SU-DHL-6 (cell line): Measurements from ENCODE around the gene CDPF1.
"Not testable (repeated sequence)": the region's sequence is repeated elsewhere in the genome, so short reads cannot be mapped to it uniquely, and the experiment has no call there.

Source experiments
- H2AFZ ChIP-seq: fragments of 200-600 bp; sonication (generic); 2 replicates; pipeline ENCODE4 v1.6.1; 2014; ENCODE audit warnings: low read depth, mild to moderate bottlenecking, moderate library complexity, mixed read lengths, antibody characterized with exemption, low read length; ENCODE audit not compliant: severe bottlenecking
- H3F3A ChIP-seq: fragments of 200-600 bp; shearing (Covaris generic); 2 replicates; pipeline ENCODE4 v1.6.0; 2016; ENCODE audit warnings: antibody characterized with exemption, mild to moderate bottlenecking; ENCODE audit not compliant: insufficient read depth
- H3K27ac ChIP-seq: fragments of 200-600 bp; sonication (generic); 2 replicates; pipeline ENCODE4 v1.5.1; 2016; ENCODE audit warnings: low read depth, mild to moderate bottlenecking, low read length, moderate library complexity, mixed read lengths
- H3K27me3 ChIP-seq: fragments of 200-600 bp; sonication (generic), shearing (Covaris generic); 2 replicates; pipeline ENCODE4 v1.6.0; 2014; ENCODE audit warnings: mild to moderate bottlenecking, low read length
- H3K36me3 ChIP-seq: fragments of 200-600 bp; sonication (generic); 2 replicates; pipeline ENCODE4 v1.6.1; 2014; ENCODE audit warnings: mild to moderate bottlenecking, low read length, mixed read lengths
- H3K4me2 ChIP-seq: fragments of 300-600, 200-600 bp; shearing (Covaris generic), sonication (generic); 2 replicates; pipeline ENCODE4 v1.6.0; 2014; ENCODE audit warnings: low read length, low read depth, mild to moderate bottlenecking; ENCODE audit not compliant: poor library complexity, severe bottlenecking
- H3K4me3 ChIP-seq: fragments of 200-600 bp; sonication (generic); 2 replicates; pipeline ENCODE4 v1.5.1; 2014; ENCODE audit warnings: antibody characterized with exemption, low read length, mild to moderate bottlenecking, mixed read lengths; ENCODE audit not compliant: insufficient read depth, poor library complexity, severe bottlenecking
- H3K79me2 ChIP-seq: fragments of 200-600 bp; sonication (generic); 2 replicates; pipeline ENCODE4 v1.6.1; 2014; ENCODE audit warnings: mild to moderate bottlenecking, low read length, moderate library complexity; ENCODE audit not compliant: insufficient read depth
- H3K9ac ChIP-seq: fragments of 200-600 bp; sonication (generic); 2 replicates; pipeline ENCODE4 v1.7.0; 2014; ENCODE audit warnings: mild to moderate bottlenecking, low read length
- H3K9me2 ChIP-seq: fragments of 200-600 bp; sonication (generic); replicated peaks from 2 replicates; pipeline ENCODE4 v1.6.1; 2014; ENCODE audit warnings: low read length; ENCODE audit not compliant: insufficient read depth
- H3K9me3 ChIP-seq: fragments of 200-600 bp; sonication (generic); 2 replicates; pipeline ENCODE4 v1.6.1; 2014; ENCODE audit warnings: low read length, mixed read lengths; ENCODE audit not compliant: insufficient read depth
- H4K20me1 ChIP-seq: fragments of 200-600 bp; sonication (generic); 2 replicates; pipeline ENCODE4 v1.6.1; 2014; ENCODE audit warnings: low read depth, mild to moderate bottlenecking, antibody characterized with exemption, low read length, moderate library complexity, mixed read lengths
- CTCF ChIP-seq: fragments of 200-600 bp; sonication (generic); IDR thresholded peaks from one replicate; pipeline ENCODE4 v1.5.1; 2017; ENCODE audit warnings: antibody characterized with exemption, mild to moderate bottlenecking, low read length, moderate library complexity; ENCODE audit not compliant: insufficient read depth, poor library complexity, severe bottlenecking
- EZH2phosphoT487 ChIP-seq: fragments of 200-600 bp; sonication (generic), shearing (Covaris generic); conservative IDR thresholded peaks from 2 replicates; pipeline ENCODE4 v1.6.1; 2018; ENCODE audit warnings: mild to moderate bottlenecking, antibody characterized with exemption, low read length, moderate library complexity, mixed read lengths

The CDPF1 gene

GRCh38 chr22:46267431-46268279, 17.6 kb upstream of the CDPF1 start, which contains the start of gene TTC38:
TSS of gene TTC38 (plus strand) at chr22:46268008. CDS start at chr22:46268040, 32 bp downstream.
- Histone ChIP-seq H2AFZ (peak within 1 kb of the TSS; percentile 60), H3K27ac (no peak within 1 kb of the TSS)

GRCh38 chr22:46265627-46266026, 15.5 kb upstream of the CDPF1 start:
- not testable (repeated sequence) for H3K27me3 ChIP-seq, H4K20me1 ChIP-seq

More at GRCh38 chr22:46267431-46268279, 17.6 kb upstream of the CDPF1 start, which contains the start of gene TTC38:
- no peaks in the 10 kb centered on the region for H3K9me2 ChIP-seq
- H4K20me1 ChIP-seq = no peaks in the 10 kb centered on the region
- no peaks in the 10 kb centered on the region for H3F3A ChIP-seq
- H3K9ac ChIP-seq = peak within 1 kb of the TSS; percentile 18; the same call in 1 of the 2 replicates
- H3K79me2 ChIP-seq = no peaks in the 10 kb centered on the region
- peak within 1 kb of the TSS; percentile 43 for H3K4me2 ChIP-seq
- peak within 1 kb of the TSS; percentile 47 for H3K4me3 ChIP-seq
- no peaks in the 10 kb centered on the region for H3K27me3 ChIP-seq
- H3K36me3 ChIP-seq = no peaks in the 10 kb centered on the region
- no peak for TF ChIP-seq EZH2phosphoT487
- TF ChIP-seq CTCF = no peak
- H3K9me3 ChIP-seq = 0 out of 2 replicates have a peak, but pooled peaks cover 5% of the 10 kb centered on the region

GRCh38 chr22:46264520-46264919, 14.4 kb upstream of the CDPF1 start:
- H3K36me3 ChIP-seq, H2AFZ ChIP-seq, H3K4me2 ChIP-seq, H3K79me2 ChIP-seq, H3K4me3 ChIP-seq, H3K9ac ChIP-seq, H3K9me3 ChIP-seq, H3K27ac ChIP-seq, H3F3A ChIP-seq, H3K27me3 ChIP-seq, H4K20me1 ChIP-seq, H3K9me2 ChIP-seq: not testable (repeated sequence)

More at GRCh38 chr22:46265627-46266026, 15.5 kb upstream of the CDPF1 start:
- not testable (repeated sequence) for H3K4me2 ChIP-seq, H3K4me3 ChIP-seq, H3K36me3 ChIP-seq, H2AFZ ChIP-seq, H3K27ac ChIP-seq, H3F3A ChIP-seq, H3K9ac ChIP-seq, H3K9me3 ChIP-seq, H3K79me2 ChIP-seq, H3K9me2 ChIP-seq

GRCh38 chr22:46263216-46263590, 13.1 kb upstream of the CDPF1 start, which contains the start of gene PKDREJ:
TSS of gene PKDREJ (minus strand) at chr22:46263343. CDS start at chr22:46263322, 21 bp downstream.
- no peak within 1 kb of the TSS for H3K27ac ChIP-seq
- H3K9me3 ChIP-seq = 0 out of 2 replicates have a peak, but pooled peaks cover 5% of the 10 kb centered on the region
- H3K9me2 ChIP-seq = no peaks in the 10 kb centered on the region
- H3K4me2 ChIP-seq = no peak within 1 kb of the TSS
- no peaks in the 10 kb centered on the region for H3K36me3 ChIP-seq
- no peaks in the 10 kb centered on the region for H4K20me1 ChIP-seq
- H3K79me2 ChIP-seq = no peaks in the 10 kb centered on the region
- no peak within 1 kb of the TSS for H2AFZ ChIP-seq
- H3K4me3 ChIP-seq = no peak within 1 kb of the TSS
- TF ChIP-seq EZH2phosphoT487 (no peak), CTCF (no peak)
- H3K27me3 ChIP-seq = no peaks in the 10 kb centered on the region
- H3K9ac ChIP-seq = no peak within 1 kb of the TSS
- no peaks in the 10 kb centered on the region for H3F3A ChIP-seq
